PC-9 (cell line): ENCODE data around the gene EPHA7. TPM values are rescaled to one million over a fixed set of nuclear protein-coding genes. Genes with fewer than 3 reads are reported as not detected.

Experiments used
- BruUV-seq: library from RNA; stranded (reverse); fragments of 400-500 nt; replicated peaks from 2 replicates; lab custom pipeline; 2021; lab: Mats Ljungman, UMichigan
- CTCF ChIA-PET: fragments of 300-600 bp; sonication (Branson Sonifier 250); formaldehyde crosslinking; loops from one replicate; lab custom pipeline; 2022; ENCODE audit warnings: antibody characterized with exemption; lab: Charles Lee
- POLR2A ChIA-PET: fragments of 300-600 bp; sonication (Branson Sonifier 250); formaldehyde crosslinking; loops from one replicate; lab custom pipeline; 2022; ENCODE audit warnings: antibody characterized with exemption; ENCODE audit not compliant: unreplicated experiment; lab: Charles Lee
- DNase-seq, 2 experiments: peaks; one replicate each; pipeline versions ENCODE4 v3.0.0 to v3.0.0-alpha.2; 2015 to 2022; ENCODE audit warnings: mixed read lengths in 1 of 2
- H2AFZ ChIP-seq: fragments of 200-600 bp; sonication (generic); 2 replicates; pipeline ENCODE4 v1.8.1; 2017; ENCODE audit warnings: antibody characterized with exemption
- H3F3A ChIP-seq: fragments of 200-600 bp; sonication (generic); 2 replicates; pipeline ENCODE4 v1.8.1; 2017; ENCODE audit warnings: antibody characterized with exemption, mild to moderate bottlenecking, low read depth; ENCODE audit not compliant: insufficient read depth
- H3K27ac ChIP-seq: fragments of 200-600 bp; sonication (generic); 2 replicates; pipeline ENCODE4 v1.6.1; 2016; ENCODE audit warnings: mixed run types
- H3K27me3 ChIP-seq: fragments of 200-600 bp; sonication (generic); 2 replicates; pipeline ENCODE4 v1.6.1; 2016; ENCODE audit warnings: low read depth, mixed run types; ENCODE audit not compliant: insufficient read depth
- H3K36me3 ChIP-seq: fragments of 200-600 bp; sonication (generic); 2 replicates; pipeline ENCODE4 v1.6.1; 2016; ENCODE audit warnings: low read depth, mixed run types
- H3K4me1 ChIP-seq: fragments of 200-600 bp; sonication (generic); replicated peaks from 2 replicates; pipeline ENCODE4 v1.6.1; 2016; ENCODE audit warnings: mixed run types; ENCODE audit not compliant: insufficient read depth
- H3K4me2 ChIP-seq: fragments of 200-600 bp; sonication (generic); 2 replicates; pipeline ENCODE4 v1.6.1; 2017; ENCODE audit warnings: mixed run types
- H3K4me3 ChIP-seq: fragments of 200-600 bp; sonication (generic); 2 replicates; pipeline ENCODE4 v1.6.1; 2016; ENCODE audit warnings: mixed run types
- H3K79me2 ChIP-seq: fragments of 200-600 bp; sonication (generic); 2 replicates; pipeline ENCODE4 v1.6.1; 2017; ENCODE audit warnings: low read depth, mixed run types
- H3K9me2 ChIP-seq: fragments of 200-600 bp; sonication (generic); 2 replicates; pipeline ENCODE4 v1.8.1; 2017; ENCODE audit warnings: mild to moderate bottlenecking; ENCODE audit not compliant: insufficient read depth
- H3K9me3 ChIP-seq: fragments of 200-600 bp; sonication (generic); 2 replicates; pipeline ENCODE4 v1.8.1; 2016; ENCODE audit warnings: low read depth; ENCODE audit not compliant: insufficient read depth
- H4K20me1 ChIP-seq: fragments of 200-600 bp; sonication (generic); 2 replicates; pipeline ENCODE4 v1.8.1; 2017; ENCODE audit not compliant: insufficient read depth
- EZH2 ChIP-seq: fragments of 200-600 bp; sonication (generic); IDR thresholded peaks from 2 replicates; pipeline ENCODE4 v1.8.0; 2017; ENCODE audit warnings: antibody characterized with exemption, low read depth
- intact Hi-C: fragments of 100-400 bp; cut with micrococcal nuclease; formaldehyde crosslinking; loops from one replicate; pipeline ENCODE4 v1.10.0; 2022; ENCODE audit not compliant: unreplicated experiment
- total RNA-seq: library from RNA; stranded (reverse); gene quantifications from 2 replicates; pipeline ENCODE4 v1.2.3, GENCODE V29; 2021
- TF ChIP-seq, protein P1 (sequence below): fragments of 200-600 bp; sonication (generic); conservative IDR thresholded peaks from 2 replicates; pipeline ENCODE4 v1.6.1; 2017; ENCODE audit warnings: mixed run types, antibody characterized with exemption, mild to moderate bottlenecking, moderate library complexity

Gene EPHA7
- total RNA-seq, 1 experiment from 2014 or later, result 0.57 TPM

DNA sequence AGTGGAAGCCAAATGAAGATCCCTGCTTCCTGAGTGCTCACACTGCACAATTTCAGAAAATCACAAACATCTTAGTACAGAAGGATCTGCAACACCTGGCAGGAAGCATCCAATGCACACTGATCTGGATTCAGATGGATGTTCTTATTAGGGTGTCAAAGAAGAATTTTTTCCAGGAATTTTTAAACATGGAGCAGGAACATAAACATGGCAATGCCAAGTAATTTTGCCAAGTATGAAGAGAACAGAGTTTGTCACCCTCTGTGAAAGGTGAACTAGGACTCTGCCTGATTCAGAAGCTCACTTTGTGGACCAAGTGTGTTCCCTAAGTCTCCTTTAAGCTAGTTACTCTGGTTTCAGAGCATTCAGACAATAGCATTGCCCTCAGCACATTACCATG, 208.5 kb downstream of the EPHA7 start:
- POLR2A ChIA-PET, result no interaction called here
- TF ChIP-seq, protein P1, sequence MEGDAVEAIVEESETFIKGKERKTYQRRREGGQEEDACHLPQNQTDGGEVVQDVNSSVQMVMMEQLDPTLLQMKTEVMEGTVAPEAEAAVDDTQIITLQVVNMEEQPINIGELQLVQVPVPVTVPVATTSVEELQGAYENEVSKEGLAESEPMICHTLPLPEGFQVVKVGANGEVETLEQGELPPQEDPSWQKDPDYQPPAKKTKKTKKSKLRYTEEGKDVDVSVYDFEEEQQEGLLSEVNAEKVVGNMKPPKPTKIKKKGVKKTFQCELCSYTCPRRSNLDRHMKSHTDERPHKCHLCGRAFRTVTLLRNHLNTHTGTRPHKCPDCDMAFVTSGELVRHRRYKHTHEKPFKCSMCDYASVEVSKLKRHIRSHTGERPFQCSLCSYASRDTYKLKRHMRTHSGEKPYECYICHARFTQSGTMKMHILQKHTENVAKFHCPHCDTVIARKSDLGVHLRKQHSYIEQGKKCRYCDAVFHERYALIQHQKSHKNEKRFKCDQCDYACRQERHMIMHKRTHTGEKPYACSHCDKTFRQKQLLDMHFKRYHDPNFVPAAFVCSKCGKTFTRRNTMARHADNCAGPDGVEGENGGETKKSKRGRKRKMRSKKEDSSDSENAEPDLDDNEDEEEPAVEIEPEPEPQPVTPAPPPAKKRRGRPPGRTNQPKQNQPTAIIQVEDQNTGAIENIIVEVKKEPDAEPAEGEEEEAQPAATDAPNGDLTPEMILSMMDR, result no peak
- TF ChIP-seq EZH2, result no peak
- CTCF ChIA-PET, result no interaction called here

DNA sequence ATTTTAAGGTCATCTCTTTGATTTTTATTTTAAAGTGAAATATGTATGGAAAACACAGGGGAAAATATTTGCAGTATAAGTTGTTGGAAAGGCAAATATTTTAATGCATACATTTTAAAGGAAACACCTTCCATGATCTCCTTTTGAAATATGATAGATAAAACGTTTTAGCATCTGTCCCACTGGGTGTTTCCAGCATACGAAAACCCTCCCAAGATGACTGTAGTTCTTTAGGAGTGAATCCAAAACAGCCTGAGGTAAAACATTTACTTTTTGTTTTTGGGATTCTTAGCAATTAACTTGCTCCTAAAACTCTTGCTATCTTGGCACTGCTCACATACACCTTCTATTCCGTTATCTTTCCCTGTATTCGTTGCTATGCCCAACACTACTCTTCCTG, 210.0 kb downstream of the EPHA7 start:
- no peaks in the 10 kb centered on the region for H3K79me2 ChIP-seq
- H3K36me3 ChIP-seq, result no peaks in the 10 kb centered on the region
- H3F3A ChIP-seq, result no peaks in the 10 kb centered on the region
- H2AFZ ChIP-seq, result no peak overlapping the region
- no peak for DNase-seq
- POLR2A ChIA-PET, result no interaction called here
- intact Hi-C loops, result no loop called here
- no peaks in the 10 kb centered on the region for H3K4me1 ChIP-seq
- no peak overlapping the region for H3K27ac ChIP-seq
- TF ChIP-seq EZH2, result no peak
- TF ChIP-seq, protein P1, result no peak
- no peaks in the 10 kb centered on the region for H3K27me3 ChIP-seq
- no peak overlapping the region for H3K4me3 ChIP-seq
- no peaks in the 10 kb centered on the region for H3K9me3 ChIP-seq
- CTCF ChIA-PET, result no interaction called here
- no peak overlapping the region for H3K4me2 ChIP-seq
- no peaks in the 10 kb centered on the region for H3K9me2 ChIP-seq
- no TSS peak for BruUV-seq
- H4K20me1 ChIP-seq, result no peaks in the 10 kb centered on the region

More for the DNA sequence above, 208.5 kb downstream of the EPHA7 start:
- H4K20me1 ChIP-seq, result no peaks in the 10 kb centered on the region
- H3K79me2 ChIP-seq, result no peaks in the 10 kb centered on the region
- no peaks in the 10 kb centered on the region for H3F3A ChIP-seq
- H3K4me2 ChIP-seq, result no peak overlapping the region
- no peaks in the 10 kb centered on the region for H3K9me3 ChIP-seq
- intact Hi-C loops, result no loop called here
- no peaks in the 10 kb centered on the region for H3K36me3 ChIP-seq
- DNase-seq, result no peak
- H2AFZ ChIP-seq, result no peak overlapping the region
- H3K27me3 ChIP-seq, result no peaks in the 10 kb centered on the region
- H3K4me3 ChIP-seq, result no peak overlapping the region
- BruUV-seq, result no TSS peak
- no peak overlapping the region for H3K27ac ChIP-seq
- no peaks in the 10 kb centered on the region for H3K4me1 ChIP-seq
- no peaks in the 10 kb centered on the region for H3K9me2 ChIP-seq

DNA sequence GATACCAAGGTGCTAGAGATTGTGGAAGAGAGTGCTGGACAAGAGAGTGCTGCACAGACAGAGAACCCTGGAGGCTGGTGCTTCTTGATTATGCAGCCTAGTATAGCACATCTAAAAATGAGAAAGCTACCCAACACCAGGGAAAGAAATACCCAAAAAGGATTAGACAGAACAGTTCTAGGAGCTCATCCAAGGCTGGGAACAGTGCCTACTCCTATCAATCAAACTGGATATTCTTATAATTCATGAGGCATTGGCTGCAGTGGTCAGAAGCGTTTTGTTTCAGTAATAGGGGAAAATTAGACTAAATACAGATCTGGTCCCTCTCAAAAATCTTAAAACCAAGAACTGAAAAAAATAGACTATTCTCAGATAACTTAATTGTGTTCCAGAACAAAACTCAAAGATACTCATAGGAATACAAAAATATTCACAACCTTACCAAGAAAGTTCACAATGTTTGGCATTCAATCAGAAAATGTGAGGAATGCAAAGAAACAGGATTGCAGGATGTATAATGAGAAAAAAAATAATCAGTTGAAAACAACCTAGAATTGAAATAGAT, 222.9 kb downstream of the EPHA7 start:
- TF ChIP-seq EZH2, result no peak
- TF ChIP-seq, protein P1, result no peak
- BruUV-seq, result no TSS peak
- Histone ChIP-seq H3K4me2 (no peak overlapping the region), H4K20me1 (no peaks in the 10 kb centered on the region), H3K9me2 (no peaks in the 10 kb centered on the region), H3K79me2 (no peaks in the 10 kb centered on the region), H3K4me1 (no peaks in the 10 kb centered on the region), H3F3A (no peaks in the 10 kb centered on the region), H2AFZ (no peak overlapping the region), H3K9me3 (no peaks in the 10 kb centered on the region), H3K36me3 (no peaks in the 10 kb centered on the region), H3K4me3 (no peak overlapping the region), H3K27ac (no peak overlapping the region), H3K27me3 (no peaks in the 10 kb centered on the region)
- POLR2A ChIA-PET, result no interaction called here
- intact Hi-C loops, result no loop called here
- no peak for DNase-seq
- CTCF ChIA-PET, result no interaction called here
